ENCODE results near the gene EDAR.

Gene EDAR

GRCh38 chr2:108988796-108989713 lies at the start of gene EDAR:
TSS of gene EDAR (minus strand) at chr2:108989220. CDS start at chr2:108931014, 58,206 bp downstream.
- H3K4me3 ChIP-seq (ENCODE audit: low read depth, low read length): no peak within 1 kb of the TSS

GRCh38 chr2:109033171-109033570 lies 44.2 kb upstream of the EDAR start:
- no peak overlapping the region for H3K4me3 ChIP-seq (ENCODE audit: low read depth, low read length)
- DNase-seq (ENCODE audit: low read depth): no peak

More at GRCh38 chr2:108988796-108989713, at the start of gene EDAR:
- no peak for DNase-seq (ENCODE audit: low read depth)

- no peak for DNase-seq (ENCODE audit: low read depth)
- peak overlapping the region; percentile 44 for H3K4me3 ChIP-seq (ENCODE audit: low read depth, low read length)
These were observed 43.3 kb upstream of the EDAR start for GRCh38 chr2:109032229-109032820.

GRCh38 chr2:109031476-109032228 lies 42.6 kb upstream of the EDAR start:
- no peak for DNase-seq (ENCODE audit: low read depth)
- H3K4me3 ChIP-seq (ENCODE audit: low read depth, low read length): peak overlapping the region; percentile 44

- no peak for DNase-seq (ENCODE audit: low read depth)
- peak overlapping the region; percentile 44 for H3K4me3 ChIP-seq (ENCODE audit: low read depth, low read length)
These were observed 42.0 kb upstream of the EDAR start for GRCh38 chr2:109030870-109031475.

GRCh38 chr2:109029490-109030201 lies 40.6 kb upstream of the EDAR start:
- no peak overlapping the region for H3K4me3 ChIP-seq (ENCODE audit: low read depth, low read length)
- DNase-seq (ENCODE audit: low read depth): no peak

GRCh38 chr2:109028738-109029489 lies 39.9 kb upstream of the EDAR start:
- DNase-seq (ENCODE audit: low read depth): no peak
- no peak overlapping the region for H3K4me3 ChIP-seq (ENCODE audit: low read depth, low read length)

GRCh38 chr2:109028277-109028676 lies 39.3 kb upstream of the EDAR start:
- no peak for DNase-seq (ENCODE audit: low read depth)
- no peak overlapping the region for H3K4me3 ChIP-seq (ENCODE audit: low read depth, low read length)

GRCh38 chr2:109027702-109028101 lies 38.7 kb upstream of the EDAR start:
- H3K4me3 ChIP-seq (ENCODE audit: low read depth, low read length): no peak overlapping the region
- DNase-seq (ENCODE audit: low read depth): no peak

- DNase-seq (ENCODE audit: low read depth): no peak
- no peak overlapping the region for H3K4me3 ChIP-seq (ENCODE audit: low read depth, low read length)
These were observed 35.5 kb upstream of the EDAR start for GRCh38 chr2:109024477-109024876.

GRCh38 chr2:109021895-109022300 lies 32.9 kb upstream of the EDAR start:
- H3K4me3 ChIP-seq (ENCODE audit: low read depth, low read length): no peak overlapping the region
- DNase-seq (ENCODE audit: low read depth): no peak

- peak; percentile 17 for DNase-seq (ENCODE audit: low read depth)
- H3K4me3 ChIP-seq (ENCODE audit: low read depth, low read length): no peak overlapping the region
These were observed 31.2 kb upstream of the EDAR start for GRCh38 chr2:109020217-109020637.

GRCh38 chr2:109018452-109018851 lies 29.4 kb upstream of the EDAR start:
- DNase-seq (ENCODE audit: low read depth): no peak
- no peak overlapping the region for H3K4me3 ChIP-seq (ENCODE audit: low read depth, low read length)

GRCh38 chr2:109017017-109017416 lies 28.0 kb upstream of the EDAR start:
- no peak overlapping the region for H3K4me3 ChIP-seq (ENCODE audit: low read depth, low read length)

GRCh38 chr2:109016376-109016775 lies 27.4 kb upstream of the EDAR start:
- H3K4me3 ChIP-seq (ENCODE audit: low read depth, low read length): no peak overlapping the region
- no peak for DNase-seq (ENCODE audit: low read depth)

More at GRCh38 chr2:109017017-109017416, 28.0 kb upstream of the EDAR start:
- no peak for DNase-seq (ENCODE audit: low read depth)

- no peak overlapping the region for H3K4me3 ChIP-seq (ENCODE audit: low read depth, low read length)
- no peak for DNase-seq (ENCODE audit: low read depth)
These were observed 25.5 kb upstream of the EDAR start for GRCh38 chr2:109014476-109014875.

- no peak overlapping the region for H3K4me3 ChIP-seq (ENCODE audit: low read depth, low read length)
- DNase-seq (ENCODE audit: low read depth): no peak
These were observed 24.0 kb upstream of the EDAR start for GRCh38 chr2:109013051-109013450.

GRCh38 chr2:109009920-109010610 lies 21.0 kb upstream of the EDAR start:
- DNase-seq (ENCODE audit: low read depth): peak; percentile 11
- H3K4me3 ChIP-seq (ENCODE audit: low read depth, low read length): no peak overlapping the region

Data from skeletal muscle cell (primary cell).